T-helper 1 cell treated with Interleukin-12 subunit alpha and Interleukin-12 subunit beta and Interleukin-4 antibody, amounts not matched to agents 30 μg/mL and 1 μg/mL, for 36 hours (primary cell): ENCODE data around the gene TMED6.
"Not testable (repeated sequence)": the region's sequence is repeated elsewhere in the genome, so short reads cannot be mapped to it uniquely, and the experiment has no call there.

Source experiments
- H3K27ac Mint-ChIP-seq: one replicate; pipeline ENCODE4 v1.8.0; 2021; ENCODE audit warnings: mild to moderate bottlenecking, mixed read lengths
- H3K27me3 Mint-ChIP-seq: one replicate; pipeline ENCODE4 v1.8.0; 2021; ENCODE audit warnings: low read depth, mixed read lengths
- H3K36me3 Mint-ChIP-seq: one replicate; pipeline ENCODE4 v1.8.0; 2021; ENCODE audit warnings: low read depth, mixed read lengths
- H3K4me1 Mint-ChIP-seq: one replicate; pipeline ENCODE4 v1.8.0; 2021; ENCODE audit warnings: low read depth, mixed read lengths
- H3K4me3 Mint-ChIP-seq: one replicate; pipeline ENCODE4 v1.8.0; 2021; ENCODE audit warnings: mild to moderate bottlenecking, moderate library complexity, mixed read lengths
- H3K9me3 Mint-ChIP-seq: one replicate; pipeline ENCODE4 v1.8.0; 2021; ENCODE audit warnings: mixed read lengths

Gene TMED6

DNA sequence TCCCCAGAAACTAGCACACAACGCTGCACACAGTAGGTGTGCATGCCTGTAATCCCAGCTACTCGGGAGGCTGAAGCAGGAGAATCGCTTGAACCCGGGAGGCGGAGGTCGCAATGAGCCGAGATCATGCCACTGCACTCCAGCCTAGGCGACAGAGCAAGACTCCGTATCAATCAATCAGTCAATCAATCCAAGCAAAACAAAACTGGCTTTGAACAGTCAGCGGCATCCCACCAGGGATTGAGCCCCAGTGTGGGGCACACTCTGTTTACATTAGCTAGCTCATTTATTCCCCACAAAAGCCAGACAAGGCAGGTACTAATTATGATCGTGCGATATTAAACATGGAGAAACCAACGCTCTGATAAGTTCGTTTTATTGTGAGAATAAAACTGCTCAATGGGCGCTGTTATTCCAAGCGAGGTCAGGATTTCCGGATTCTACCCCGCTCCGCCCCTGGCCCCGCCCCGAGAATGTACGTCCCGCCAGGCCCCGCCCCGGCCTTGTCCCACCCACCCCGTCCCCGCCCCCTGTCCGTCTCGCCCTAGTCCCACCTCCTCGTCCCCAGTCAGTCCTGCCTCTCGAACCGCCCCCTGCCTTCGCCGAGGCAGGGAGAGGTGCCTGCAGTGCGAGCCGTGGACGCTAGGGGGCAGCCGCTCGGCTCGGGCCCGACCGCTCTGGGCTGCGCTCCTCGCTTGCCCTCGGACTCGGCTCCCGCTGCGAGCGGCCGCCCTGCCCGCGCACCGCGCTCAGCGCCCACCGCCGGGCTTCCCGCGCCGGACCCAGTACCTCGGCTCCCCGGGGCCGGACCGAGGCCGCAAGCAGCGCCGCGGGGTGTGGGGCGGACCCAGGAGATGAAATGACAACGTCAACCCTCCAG is 40.7 kb downstream of the TMED6 start, which contains the start of gene VPS4A:
Gene VPS4A, plus strand, starts transcription at position 698 of the 880 bp plus-strand sequence. Its CDS starts 162 bp downstream, at position 860.
- no peaks in the 10 kb centered on the region for H3K27me3 Mint-ChIP-seq
- H3K27ac Mint-ChIP-seq = peak within 1 kb of the TSS; percentile 96
- peaks cover 17% of the 10 kb centered on the region for H3K36me3 Mint-ChIP-seq
- no peaks in the 10 kb centered on the region for H3K9me3 Mint-ChIP-seq
- H3K4me3 Mint-ChIP-seq = peak within 1 kb of the TSS; percentile 100
- H3K4me1 Mint-ChIP-seq = peaks cover 24% of the 10 kb centered on the region

DNA sequence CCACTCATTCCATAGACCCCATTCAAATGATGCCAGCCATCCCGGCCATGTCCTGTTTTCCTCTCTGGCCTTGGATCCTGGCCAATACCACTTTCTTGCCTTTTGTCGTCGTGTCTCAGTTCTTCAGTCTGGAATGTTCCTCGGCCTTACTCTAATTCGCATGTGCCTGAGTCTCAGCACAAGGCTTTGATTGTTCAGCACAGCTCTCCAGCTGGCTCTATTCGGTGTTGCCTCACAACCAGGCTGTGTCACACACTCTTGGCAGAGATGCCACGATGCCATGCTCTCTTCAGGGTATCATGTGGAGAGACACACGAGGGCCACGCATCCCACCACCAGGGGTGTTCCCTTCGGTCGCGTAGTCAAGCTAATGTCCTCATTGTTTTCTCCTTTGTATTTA is 42.3 kb downstream of the TMED6 start:
- H3K36me3 Mint-ChIP-seq = peaks cover 13% of the 10 kb centered on the region
- H3K9me3 Mint-ChIP-seq = no peaks in the 10 kb centered on the region
- no peaks in the 10 kb centered on the region for H3K27me3 Mint-ChIP-seq
- H3K4me1 Mint-ChIP-seq = peaks cover 24% of the 10 kb centered on the region
- H3K27ac Mint-ChIP-seq = no peak overlapping the region
- no peak overlapping the region for H3K4me3 Mint-ChIP-seq

DNA sequence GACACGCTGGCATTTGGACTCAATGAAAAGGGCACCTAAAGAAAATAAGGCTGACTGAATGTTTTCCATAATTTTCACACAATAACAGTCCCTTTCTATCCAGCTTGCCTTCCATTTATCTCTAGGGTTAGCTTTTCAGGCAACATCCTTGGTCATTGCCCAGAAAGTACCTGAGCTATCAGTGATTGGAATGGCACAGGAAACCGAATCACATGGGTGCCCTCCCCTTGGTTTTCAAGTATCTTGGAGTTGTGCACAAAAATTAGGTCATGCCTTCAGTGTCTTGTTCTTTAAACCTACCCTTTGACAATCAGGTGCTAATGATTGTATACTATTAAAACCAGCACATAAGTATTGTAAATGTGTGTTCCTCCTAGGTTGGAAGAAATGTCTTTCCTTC is 43.7 kb downstream of the TMED6 start:
- Mint-ChIP-seq H3K36me3 (peaks cover 8% of the 10 kb centered on the region), H3K4me3 (no peak overlapping the region), H3K27me3 (no peaks in the 10 kb centered on the region), H3K27ac (no peak overlapping the region), H3K9me3 (no peaks in the 10 kb centered on the region), H3K4me1 (peaks cover 15% of the 10 kb centered on the region)

DNA sequence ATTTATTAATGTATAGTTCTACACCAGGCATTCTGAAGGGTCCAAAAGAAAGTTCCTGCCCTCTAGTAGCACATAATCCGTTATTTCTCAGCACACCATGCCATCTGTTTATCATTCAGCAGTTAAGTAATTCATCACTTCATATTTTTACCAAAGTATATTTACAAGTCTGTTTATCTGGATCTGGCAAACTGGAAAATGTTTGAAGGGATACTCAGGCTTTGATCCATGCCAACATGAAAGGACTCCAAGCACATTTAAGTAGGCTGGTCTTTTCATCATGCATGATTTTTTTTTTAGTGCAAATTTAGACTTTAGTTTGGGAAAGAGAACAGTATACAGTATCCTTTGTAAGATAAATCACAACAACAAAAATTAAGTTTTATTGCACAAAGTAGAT is 44.5 kb downstream of the TMED6 start:
- Mint-ChIP-seq H3K36me3 (peaks cover 6% of the 10 kb centered on the region), H3K27ac (no peak overlapping the region), H3K4me1 (peaks cover 12% of the 10 kb centered on the region), H3K4me3 (no peak overlapping the region), H3K27me3 (no peaks in the 10 kb centered on the region), H3K9me3 (no peaks in the 10 kb centered on the region)

DNA sequence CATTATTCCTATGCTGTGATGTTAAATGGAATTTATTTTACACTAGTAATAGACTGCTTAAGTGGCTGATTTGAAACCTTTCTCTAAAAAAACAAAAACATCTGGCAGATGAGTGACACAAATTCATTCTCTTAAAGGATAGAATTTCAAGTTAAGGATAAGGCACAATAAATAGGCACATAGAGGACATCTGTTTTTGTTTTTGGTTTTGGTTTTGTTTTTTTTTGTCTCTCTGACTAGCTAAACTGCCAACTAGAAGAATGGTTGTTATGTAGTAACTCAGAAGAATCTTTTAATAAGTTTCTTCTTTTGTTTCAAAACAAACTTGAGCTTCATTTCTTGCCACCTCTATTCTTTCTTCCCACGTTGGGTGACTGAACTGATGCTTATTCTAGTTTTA is 45.6 kb downstream of the TMED6 start:
- Mint-ChIP-seq H3K9me3 (no peaks in the 10 kb centered on the region), H3K4me3 (no peak overlapping the region), H3K27me3 (no peaks in the 10 kb centered on the region), H3K36me3 (peaks cover 5% of the 10 kb centered on the region), H3K27ac (no peak overlapping the region), H3K4me1 (peaks cover 9% of the 10 kb centered on the region)

DNA sequence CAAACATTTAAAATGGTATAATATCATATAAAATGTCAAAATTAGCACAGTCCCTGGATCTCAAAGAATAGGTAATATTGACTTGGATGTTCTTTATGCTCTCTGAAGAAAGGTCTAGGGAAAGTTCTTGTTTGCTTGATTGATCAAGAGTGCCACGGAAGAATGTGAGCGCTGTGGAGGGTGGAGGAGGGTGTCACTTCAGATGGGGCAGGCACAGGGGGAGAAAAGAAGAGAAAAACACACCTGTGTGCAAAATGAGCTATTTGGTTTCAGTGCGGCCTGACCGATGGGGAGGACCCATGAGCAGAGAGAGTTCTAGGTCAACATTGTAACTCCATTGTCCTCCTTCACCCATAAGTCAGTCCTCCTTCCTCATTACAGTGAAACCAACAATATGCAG is 49.3 kb downstream of the TMED6 start:
- Mint-ChIP-seq H3K36me3 (peaks cover 7% of the 10 kb centered on the region), H3K27ac (no peak overlapping the region), H3K4me1 (peaks cover under 1% of the 10 kb centered on the region), H3K4me3 (no peak overlapping the region), H3K27me3 (no peaks in the 10 kb centered on the region), H3K9me3 (no peaks in the 10 kb centered on the region)

DNA sequence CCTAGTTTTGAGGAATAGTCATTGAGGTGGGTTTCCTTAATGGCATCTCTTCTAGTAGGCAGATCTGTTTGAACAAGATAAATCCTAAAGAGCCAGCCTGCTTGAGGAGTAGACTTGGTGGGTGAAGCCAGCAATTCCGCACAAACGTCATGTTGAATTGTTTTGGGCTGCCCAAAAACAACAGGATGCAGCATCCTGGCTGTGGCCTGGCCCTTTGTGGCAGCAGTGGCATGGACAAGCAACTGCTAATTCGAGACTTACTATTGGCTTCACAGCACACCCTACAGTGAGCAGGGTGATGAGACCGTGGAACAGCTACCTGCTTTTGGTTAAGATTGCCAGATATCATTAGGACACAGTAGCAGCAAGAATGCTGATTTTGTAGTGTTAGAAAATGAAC is 49.7 kb downstream of the TMED6 start:
- H3K9me3 Mint-ChIP-seq = no peaks in the 10 kb centered on the region
- peaks cover 7% of the 10 kb centered on the region for H3K36me3 Mint-ChIP-seq
- H3K4me3 Mint-ChIP-seq = no peak overlapping the region
- H3K27me3 Mint-ChIP-seq = no peaks in the 10 kb centered on the region
- no peak overlapping the region for H3K27ac Mint-ChIP-seq
- H3K4me1 Mint-ChIP-seq = no peaks in the 10 kb centered on the region

DNA sequence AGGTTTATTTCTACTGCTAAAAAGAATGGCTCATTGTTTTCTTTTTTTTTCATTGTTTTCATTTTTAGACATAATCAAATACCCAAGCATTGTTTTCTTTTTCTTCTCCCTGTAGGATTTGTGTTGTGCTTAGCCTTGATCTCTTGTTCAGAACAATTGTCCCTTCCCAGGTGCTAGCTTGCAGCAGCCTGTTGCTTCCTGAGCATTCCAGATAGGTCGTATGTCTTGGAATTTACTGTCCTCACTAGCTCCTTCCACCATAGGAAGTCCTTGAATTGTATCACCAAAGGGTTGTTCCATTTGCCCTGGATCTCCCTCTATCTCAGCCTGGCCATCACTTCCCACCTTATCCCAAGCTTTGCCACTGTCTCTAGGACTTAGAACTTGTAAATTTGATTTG is 50.4 kb downstream of the TMED6 start:
- Mint-ChIP-seq H3K4me3 (no peak overlapping the region), H3K36me3 (peaks cover 8% of the 10 kb centered on the region), H3K9me3 (no peaks in the 10 kb centered on the region), H3K4me1 (no peaks in the 10 kb centered on the region), H3K27me3 (no peaks in the 10 kb centered on the region), H3K27ac (no peak overlapping the region)

DNA sequence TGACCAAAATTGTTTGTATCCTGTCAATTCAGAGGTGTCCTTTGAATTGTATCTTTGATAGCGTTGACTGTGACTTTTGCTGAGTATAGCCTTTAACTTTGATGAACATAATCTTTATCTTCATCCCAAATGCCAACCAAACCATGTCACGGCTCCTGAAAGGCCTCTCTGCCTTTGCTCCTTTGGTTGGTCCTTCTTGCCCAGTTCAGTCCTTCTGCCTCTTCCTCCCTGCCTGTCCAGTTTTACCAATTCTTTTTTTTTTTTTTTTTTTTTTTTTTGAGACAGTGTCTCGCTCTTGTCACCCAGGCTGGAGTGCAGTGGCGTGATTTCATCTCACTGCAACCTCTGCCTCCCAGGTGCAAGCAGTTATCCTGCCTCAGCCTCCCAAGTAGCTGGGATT is 53.3 kb downstream of the TMED6 start:
- peaks cover 3% of the 10 kb centered on the region for H3K36me3 Mint-ChIP-seq
- H3K27me3 Mint-ChIP-seq = no peaks in the 10 kb centered on the region
- no peaks in the 10 kb centered on the region for H3K4me1 Mint-ChIP-seq
- no peak overlapping the region for H3K4me3 Mint-ChIP-seq
- H3K9me3 Mint-ChIP-seq = no peaks in the 10 kb centered on the region
- peak overlapping the region; percentile 41 for H3K27ac Mint-ChIP-seq

DNA sequence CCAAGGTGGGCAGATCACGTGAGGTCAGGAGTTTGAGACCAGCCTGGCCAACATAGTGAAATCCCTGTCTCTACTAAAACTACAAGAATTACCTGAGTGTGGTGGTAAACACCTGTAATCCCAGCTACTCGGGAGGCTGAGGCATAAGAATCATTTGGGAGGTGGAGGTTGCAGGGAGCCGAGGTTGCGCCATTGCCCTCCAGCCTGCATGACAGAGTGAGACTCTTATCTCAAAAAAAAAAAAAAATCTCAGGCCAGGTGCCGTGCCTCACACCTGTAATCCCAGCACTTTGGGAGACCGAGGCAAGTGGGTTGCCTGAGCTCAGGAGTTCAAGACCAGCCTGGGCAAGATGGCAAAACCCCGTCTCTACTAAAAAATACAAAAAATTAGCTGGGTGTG is 54.8 kb downstream of the TMED6 start:
- H3K4me3 Mint-ChIP-seq, H3K36me3 Mint-ChIP-seq, H3K27ac Mint-ChIP-seq, H3K27me3 Mint-ChIP-seq, H3K9me3 Mint-ChIP-seq, H3K4me1 Mint-ChIP-seq: not testable (repeated sequence)

DNA sequence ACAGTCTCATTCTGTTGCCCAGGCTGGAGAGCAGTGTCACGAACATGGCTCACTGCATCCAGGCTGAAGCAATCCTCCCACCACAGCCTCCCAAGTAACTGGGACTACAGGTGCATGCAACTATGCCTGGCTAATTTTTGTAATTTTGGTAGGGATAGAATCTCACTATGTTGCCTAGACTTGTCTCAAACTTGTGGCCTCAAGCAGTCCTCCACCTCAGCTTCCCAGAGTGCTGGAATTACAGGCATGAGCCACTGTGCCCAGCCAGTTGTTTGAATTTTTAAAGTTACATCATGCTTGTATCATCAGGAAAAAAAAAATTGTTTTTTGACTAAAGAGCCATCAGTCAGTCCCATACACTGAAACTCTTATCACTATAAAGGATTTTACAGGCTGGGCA is 57.5 kb downstream of the TMED6 start:
- no peaks in the 10 kb centered on the region for H3K27me3 Mint-ChIP-seq
- no peaks in the 10 kb centered on the region for H3K9me3 Mint-ChIP-seq
- H3K4me3 Mint-ChIP-seq = no peak overlapping the region
- H3K36me3 Mint-ChIP-seq = peaks cover 4% of the 10 kb centered on the region
- H3K4me1 Mint-ChIP-seq = no peaks in the 10 kb centered on the region
- no peak overlapping the region for H3K27ac Mint-ChIP-seq

DNA sequence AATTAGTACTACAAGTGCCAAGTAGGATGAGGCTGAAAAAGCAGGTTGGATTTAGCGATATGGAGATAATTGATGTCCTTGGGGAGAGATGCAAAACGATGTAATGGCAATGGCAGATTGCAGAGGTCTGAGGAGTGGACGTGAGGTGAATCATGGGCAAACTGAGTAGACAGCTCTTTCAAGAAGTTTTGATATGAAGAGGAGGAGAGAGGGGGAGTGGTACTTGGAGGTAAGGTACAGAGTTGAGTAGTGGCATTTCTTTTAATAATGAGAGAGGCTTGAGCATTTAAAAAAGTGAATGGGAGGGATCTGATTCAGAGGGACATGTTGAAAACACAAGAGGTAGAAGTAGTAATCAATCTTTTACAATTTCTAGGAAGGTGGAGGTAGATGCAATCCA is 58.2 kb downstream of the TMED6 start:
- no peak overlapping the region for H3K27ac Mint-ChIP-seq
- no peaks in the 10 kb centered on the region for H3K9me3 Mint-ChIP-seq
- no peaks in the 10 kb centered on the region for H3K27me3 Mint-ChIP-seq
- H3K4me1 Mint-ChIP-seq = no peaks in the 10 kb centered on the region
- H3K36me3 Mint-ChIP-seq = peaks cover 4% of the 10 kb centered on the region
- no peak overlapping the region for H3K4me3 Mint-ChIP-seq
